SK-N-SH (cell line): ENCODE data around the gene FKBP4.

ENCODE experiments used
- CTCF ChIP-seq: fragments of 200-600 bp; sonication (generic); IDR thresholded peaks from 2 replicates; pipeline ENCODE4 v1.6.1; 2017; ENCODE audit warnings: antibody characterized with exemption, mild to moderate bottlenecking, moderate library complexity
- EP300 ChIP-seq, 2 experiments: IDR thresholded peaks; 2 replicates each; pipeline versions ENCODE4 v1.4.0 to v1.6.1; 2012; ENCODE audit warnings: borderline replicate concordance in 1 of 2, low read depth in 1 of 2, low read length in 1 of 2
- GATA2 ChIP-seq: sonication (generic); formaldehyde crosslinking; IDR thresholded peaks from 2 replicates; pipeline ENCODE4 v1.5.0; 2020; ENCODE audit warnings: mild to moderate bottlenecking, missing genetic modification reagents
- TAF1 ChIP-seq: IDR thresholded peaks from 2 replicates; pipeline ENCODE4 v1.6.1; 2012; ENCODE audit warnings: low read depth, mild to moderate bottlenecking, low read length, moderate library complexity, borderline replicate concordance

- TF ChIP-seq GATA2 (CRISPR knock-in tag) (no peak), CTCF (no peak), TAF1 (no peak), EP300 (IDR thresholded peaks at IDR 0.05; ENCODE audit: borderline replicate concordance in 1 of 2, low read depth in 1 of 2, low read length in 1 of 2) (no peak)
These were observed 18.5 kb upstream of the FKBP4 start for GRCh38 chr12:2776129-2776806.
